GM21526 (cell line): ENCODE data around the gene SLC25A12.
"Not testable (repeated sequence)": the region's sequence is repeated elsewhere in the genome, so short reads cannot be mapped to it uniquely, and the experiment has no call there.

Experiments
- ATAC-seq: cut with Tn5 transposase; IDR thresholded peaks from one replicate; pipeline ENCODE4 v1.9.1; 2021; ENCODE audit warnings: moderate library complexity; ENCODE audit not compliant: unreplicated experiment, low FRiP score

SLC25A12 gene

GRCh38 chr2:171835386-171835785 is 58.7 kb downstream of the SLC25A12 start:
- no peak for ATAC-seq

DNA sequence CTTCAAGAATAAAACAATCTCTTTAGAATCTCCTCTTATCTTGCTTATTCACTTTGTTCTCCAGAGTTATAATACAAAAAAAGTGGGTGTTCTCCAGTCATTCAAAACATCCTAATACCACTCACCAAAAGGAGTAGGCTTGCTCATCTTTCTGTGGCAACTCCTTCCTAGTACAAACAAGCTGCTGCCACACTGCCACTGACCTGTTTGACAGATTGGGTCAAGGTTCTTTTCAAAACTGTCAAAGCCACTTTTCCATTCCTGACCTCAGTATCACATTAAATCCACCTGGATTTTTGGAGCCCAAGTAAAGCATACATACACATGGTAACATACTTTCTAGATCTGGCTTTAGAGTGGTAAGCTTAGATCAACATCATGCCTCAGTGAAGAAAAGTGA is 59.8 kb downstream of the SLC25A12 start:
- no peak for ATAC-seq

DNA sequence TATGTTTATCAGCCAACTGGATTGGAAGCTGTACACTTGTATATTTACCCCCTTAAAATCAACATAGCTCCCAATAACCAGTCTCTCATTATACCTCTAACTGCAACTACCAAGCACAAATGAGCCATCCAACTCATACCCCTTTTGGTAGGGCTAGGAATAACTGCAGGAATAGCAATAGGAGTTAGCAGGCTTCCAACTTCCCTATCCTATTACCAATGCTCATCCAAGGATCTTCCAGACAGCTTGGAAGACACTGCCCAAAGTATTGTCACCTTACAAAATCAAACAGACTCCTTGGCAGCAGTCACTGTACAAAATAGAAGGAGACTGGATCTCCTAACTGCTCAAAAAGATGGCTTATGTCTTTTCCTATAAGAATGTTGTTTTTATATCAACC is 61.6 kb downstream of the SLC25A12 start:
- ATAC-seq = no peak

GRCh38 chr2:171830039-171830438 is 64.0 kb downstream of the SLC25A12 start:
- ATAC-seq = no peak

GRCh38 chr2:171824086-171824485 is 70.0 kb downstream of the SLC25A12 start:
- ATAC-seq = no peak

- no peak for ATAC-seq
Observed at GRCh38 chr2:171822525-171823322, 71.3 kb downstream of the SLC25A12 start.

- no peak for ATAC-seq
Observed at GRCh38 chr2:171819453-171819852, 74.6 kb downstream of the SLC25A12 start.

- no peak for ATAC-seq
Observed at GRCh38 chr2:171814883-171815282, 79.2 kb downstream of the SLC25A12 start.

DNA sequence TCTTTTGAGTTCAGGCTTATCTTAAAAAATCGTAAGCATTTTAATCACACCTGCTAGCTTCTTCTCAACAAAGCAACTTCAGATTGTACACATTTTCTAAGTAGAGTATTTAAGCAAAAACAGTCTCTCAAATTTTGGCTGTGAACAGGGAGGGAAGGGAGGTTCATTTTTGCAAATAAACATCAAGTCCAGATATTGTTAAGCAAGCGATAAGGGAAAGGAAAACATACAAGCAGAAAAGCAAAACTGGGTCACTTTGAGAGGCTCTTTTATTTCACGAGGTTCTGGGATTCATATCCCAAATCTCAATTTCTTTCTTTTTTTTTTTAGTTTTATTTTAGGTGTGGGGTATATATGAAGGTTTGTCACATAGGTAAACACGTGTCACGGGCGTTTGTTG is 79.9 kb downstream of the SLC25A12 start:
- ATAC-seq = no peak

DNA sequence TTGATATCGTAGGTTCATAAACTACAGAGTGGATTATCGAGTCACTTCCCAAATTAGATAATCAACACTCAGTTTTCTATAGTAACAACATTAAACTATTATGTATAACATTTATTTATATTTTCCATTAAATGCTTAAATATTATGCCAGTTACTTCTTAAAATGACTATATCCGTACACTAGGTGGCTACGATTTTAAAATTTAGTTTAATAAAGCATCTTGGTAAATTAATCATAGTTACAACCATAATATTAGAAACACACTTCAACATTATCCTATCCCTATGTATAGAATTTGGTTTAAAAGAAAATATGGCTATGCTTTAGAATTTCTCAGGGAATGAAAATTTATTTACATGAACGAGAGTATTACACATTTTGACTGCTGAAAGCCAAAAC is 80.3 kb downstream of the SLC25A12 start:
- ATAC-seq = no peak

GRCh38 chr2:171813126-171813525 is 80.9 kb downstream of the SLC25A12 start:
- no peak for ATAC-seq

- no peak for ATAC-seq
Observed at GRCh38 chr2:171811245-171811628, 82.8 kb downstream of the SLC25A12 start.

- ATAC-seq = no peak
Observed at GRCh38 chr2:171810422-171811244, 83.4 kb downstream of the SLC25A12 start.

- not testable (repeated sequence) for ATAC-seq
Observed at GRCh38 chr2:171808885-171809284, 85.2 kb downstream of the SLC25A12 start.

DNA sequence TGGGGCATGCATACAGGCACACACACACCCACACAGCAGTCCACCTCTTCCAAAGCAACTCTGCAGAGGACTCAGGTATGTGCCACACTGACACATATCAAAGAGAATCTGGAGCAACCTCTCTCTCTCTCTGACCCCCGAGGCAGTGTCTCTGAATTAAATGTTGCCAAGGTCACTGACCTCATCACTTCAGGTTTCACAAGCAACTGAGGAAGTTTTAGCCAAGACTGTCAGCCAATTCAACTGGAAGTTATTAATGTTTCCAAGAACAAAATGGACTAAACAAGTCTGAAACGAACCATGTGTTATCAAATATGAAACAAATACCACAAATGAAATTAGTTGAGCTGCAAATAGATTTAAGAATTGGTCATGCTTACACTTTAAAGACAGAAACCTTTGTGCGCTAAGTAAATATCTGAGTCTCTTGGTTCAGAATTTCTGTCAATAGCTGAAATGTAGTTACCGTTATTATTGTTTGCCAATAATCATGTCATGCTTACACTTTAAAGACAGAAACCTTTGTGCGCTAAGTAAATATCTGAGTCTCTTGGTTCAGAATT is 86.1 kb downstream of the SLC25A12 start:
- ATAC-seq = no peak

GRCh38 chr2:171807119-171807518 is 86.9 kb downstream of the SLC25A12 start:
- ATAC-seq = no peak

- ATAC-seq = no peak
Observed at GRCh38 chr2:171804456-171804855, 89.6 kb downstream of the SLC25A12 start.

DNA sequence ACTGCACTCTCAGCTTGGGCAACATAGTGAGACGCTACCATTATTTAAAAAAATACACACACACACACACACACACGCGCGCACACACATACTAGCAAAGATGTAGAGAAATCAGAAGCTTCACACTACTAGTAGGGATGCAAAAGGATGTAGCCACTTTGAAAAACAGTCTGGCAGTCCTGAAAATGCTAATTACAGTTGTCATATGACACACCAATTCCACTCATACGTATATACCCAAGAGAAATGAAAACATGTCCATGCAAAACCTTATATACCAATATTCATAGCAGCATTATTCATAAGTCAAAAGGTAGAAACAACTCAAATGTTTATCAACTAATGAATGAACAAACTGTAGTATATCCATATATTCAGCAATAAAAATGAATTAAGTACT is 90.3 kb downstream of the SLC25A12 start:
- ATAC-seq = no peak

DNA sequence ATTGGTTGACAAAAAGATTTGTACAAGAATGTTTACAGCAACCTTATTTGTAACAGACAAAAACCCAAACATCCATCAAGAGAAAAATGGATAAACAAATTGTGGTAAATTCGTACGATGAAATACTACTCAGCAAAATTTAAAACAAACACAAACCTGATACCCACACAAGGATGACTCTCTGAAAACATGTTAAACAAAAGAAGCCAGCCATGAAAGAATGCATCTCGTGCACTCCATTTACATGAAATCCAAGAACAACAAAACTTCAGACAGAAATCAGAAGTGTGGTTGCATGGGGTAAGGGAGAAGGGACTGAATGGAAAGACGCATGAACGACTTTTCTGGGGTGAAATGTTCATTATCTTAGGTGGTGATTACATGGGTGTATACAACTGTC is 93.4 kb downstream of the SLC25A12 start:
- no peak for ATAC-seq

DNA sequence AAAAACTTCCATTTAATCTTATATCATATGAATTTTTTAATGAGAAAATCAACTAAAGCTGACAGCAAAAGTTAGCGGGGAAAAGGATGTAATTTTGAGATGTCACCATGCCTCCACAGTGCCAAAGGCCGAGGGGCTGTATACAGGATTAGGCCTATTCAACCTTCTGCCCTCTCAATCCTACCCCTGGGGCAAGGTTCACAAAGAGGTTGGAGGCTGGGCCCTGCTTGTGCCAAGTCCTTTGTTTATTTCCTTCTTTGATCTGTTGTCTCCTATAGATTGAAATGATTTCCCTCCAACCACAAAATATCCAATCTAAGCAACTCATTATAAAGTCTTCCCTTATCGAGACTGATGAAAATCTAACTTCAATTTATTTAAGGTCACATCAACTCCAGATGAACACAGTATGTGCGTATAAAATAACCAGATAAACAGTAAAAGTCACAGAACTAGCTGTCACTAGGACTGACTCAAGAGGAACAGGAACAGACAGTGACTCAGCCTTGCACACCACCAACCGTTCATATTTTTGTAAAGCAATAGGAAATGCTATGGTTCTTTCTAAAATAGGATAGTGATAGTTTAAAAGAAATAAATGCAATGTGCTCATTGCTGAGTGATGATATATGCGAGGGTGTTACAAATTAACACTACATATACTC is 95.8 kb downstream of the SLC25A12 start:
- no peak for ATAC-seq

DNA sequence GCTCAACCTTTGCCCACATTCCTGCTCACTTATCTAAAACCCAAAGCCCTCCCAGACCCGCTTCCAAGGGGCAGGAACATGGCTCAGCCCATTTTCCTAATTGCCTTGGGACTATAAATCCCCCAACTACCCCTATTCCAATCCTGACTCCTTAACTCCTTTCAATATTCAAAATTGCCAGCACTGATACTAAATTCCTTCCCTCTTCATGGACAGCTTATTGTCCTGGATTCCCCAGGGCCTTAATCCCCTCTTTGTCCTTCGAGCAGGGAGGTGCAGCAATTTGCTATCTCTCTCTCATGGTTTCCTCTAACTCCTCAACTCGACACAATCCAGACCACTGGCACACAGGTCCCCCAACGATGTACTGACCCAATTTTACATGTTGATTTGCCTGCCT is 99.1 kb downstream of the SLC25A12 start:
- no peak for ATAC-seq
